Measurements from ENCODE around the gene SHISAL1.

- no peak for TF ChIP-seq POLR2A (IDR thresholded peaks at IDR 0.05)
- no peak for TF ChIP-seq CTCF (IDR thresholded peaks at IDR 0.05)
These were observed 3.8 kb upstream of the SHISAL1 start for GRCh38 chr22:44316393-44317122.
